CD14-positive monocyte (primary cell): ENCODE data around the gene RNASE13. TPM values are rescaled to one million over a fixed set of nuclear protein-coding genes. Genes with fewer than 3 reads are reported as not detected.
A peak's percentile ranks its signal among the peaks of the same experiment; 100 is the strongest.

Experiments
- DNase-seq, 3 donors: peaks; one replicate each; pipeline ENCODE4 v3.0.0-alpha.2; 2011 to 2022
- H2AFZ ChIP-seq: 2 replicates; pipeline ENCODE4 v1.6.0; 2012; ENCODE audit warnings: mild to moderate bottlenecking, low read depth, low read length, inconsistent platforms; ENCODE audit not compliant: insufficient read depth, poor library complexity, severe bottlenecking
- H3K27ac ChIP-seq, 2 donors: 1 replicate in 1 of 2; 2 replicates in 1 of 2; pipeline ENCODE4 v1.5.1; 2012 to 2013; ENCODE audit warnings: low read length in 2 of 2, control low read depth in 1 of 2, inconsistent platforms in 1 of 2, low read depth in 1 of 2, mild to moderate bottlenecking in 1 of 2
- H3K27me3 ChIP-seq, 2 donors: one replicate each; pipeline versions ENCODE4 v1.6.0 to v1.6.1; 2011 to 2013; ENCODE audit warnings: low read length in 2 of 2; ENCODE audit not compliant: control insufficient read depth in 2 of 2, insufficient read depth in 2 of 2
- H3K36me3 ChIP-seq, 2 donors: replicated peaks in 1 of 2; 1 replicate in 1 of 2; 2 replicates in 1 of 2; pipeline versions ENCODE4 v1.5.1 to v1.6.1; 2012 to 2013; ENCODE audit warnings: low read length in 2 of 2, control low read depth in 1 of 2, inconsistent platforms in 1 of 2, mild to moderate bottlenecking in 1 of 2; ENCODE audit not compliant: insufficient read depth in 2 of 2, control insufficient read depth in 1 of 2
- H3K4me1 ChIP-seq, 2 donors: 1 replicate in 1 of 2; 2 replicates in 1 of 2; pipeline versions ENCODE4 v1.5.1 to v1.6.1; 2012 to 2013; ENCODE audit warnings: low read length in 2 of 2, control low read depth in 1 of 2, inconsistent platforms in 1 of 2, mild to moderate bottlenecking in 1 of 2, moderate library complexity in 1 of 2; ENCODE audit not compliant: insufficient read depth in 2 of 2, control insufficient read depth in 1 of 2
- H3K4me2 ChIP-seq: replicated peaks from 2 replicates; pipeline ENCODE3; 2012; ENCODE audit warnings: low read length, moderate library complexity, mild to moderate bottlenecking; ENCODE audit not compliant: poor library complexity, severe bottlenecking; ENCODE audit errors: extremely low read depth
- H3K4me3 ChIP-seq, 3 experiments: fragments of 200-600 bp in 1 of 3; sonication (generic) in 1 of 3; replicated peaks in 1 of 3; 1 replicate in 2 of 3; 2 replicates in 1 of 3; pipeline ENCODE4 v1.5.1; 2011 to 2013; ENCODE audit warnings: low read length in 3 of 3, mild to moderate bottlenecking in 3 of 3, control low read depth in 2 of 3, low read depth in 2 of 3, inconsistent platforms in 1 of 3, moderate library complexity in 1 of 3
- H3K79me2 ChIP-seq: 2 replicates; pipeline ENCODE4 v1.6.0; 2012; ENCODE audit warnings: mild to moderate bottlenecking, control low read depth, inconsistent platforms, low read length, moderate library complexity; ENCODE audit not compliant: insufficient read depth
- H3K9ac ChIP-seq: 2 replicates; pipeline ENCODE4 v1.6.0; 2017; ENCODE audit warnings: low read length, mild to moderate bottlenecking; ENCODE audit not compliant: insufficient read depth, poor library complexity, severe bottlenecking
- H3K9me3 ChIP-seq, 2 donors: replicated peaks in 1 of 2; 1 replicate in 1 of 2; 2 replicates in 1 of 2; pipeline versions ENCODE4 v1.5.1 to v1.6.1; 2012 to 2013; ENCODE audit warnings: low read length in 2 of 2, control low read depth in 1 of 2; ENCODE audit not compliant: control insufficient read depth in 1 of 2, insufficient read depth in 1 of 2
- H4K20me1 ChIP-seq: 2 replicates; pipeline ENCODE4 v1.6.0; 2012; ENCODE audit warnings: mild to moderate bottlenecking, low read length, control low read depth, moderate library complexity; ENCODE audit not compliant: insufficient read depth
- H3K27ac Mint-ChIP-seq, 7 donors: one replicate each; pipeline ENCODE4 v1.8.0; 2020; ENCODE audit warnings: mild to moderate bottlenecking in 7 of 7, mixed read lengths in 7 of 7, moderate library complexity in 6 of 7, inconsistent platforms in 2 of 7
- H3K27me3 Mint-ChIP-seq, 3 donors: one replicate each; pipeline ENCODE4 v1.8.0; 2021 to 2022; ENCODE audit warnings: low read depth in 3 of 3, mild to moderate bottlenecking in 3 of 3, mixed read lengths in 3 of 3, moderate library complexity in 3 of 3, inconsistent platforms in 1 of 3
- H3K36me3 Mint-ChIP-seq, 2 donors: one replicate each; pipeline ENCODE4 v1.8.0; 2020; ENCODE audit warnings: mixed read lengths in 2 of 2, inconsistent platforms in 1 of 2, mild to moderate bottlenecking in 1 of 2
- H3K4me1 Mint-ChIP-seq: one replicate; pipeline ENCODE4 v1.8.0; 2020; ENCODE audit warnings: mild to moderate bottlenecking, mixed read lengths
- H3K4me3 Mint-ChIP-seq, 2 donors: one replicate each; pipeline ENCODE4 v1.8.0; 2020; ENCODE audit warnings: mild to moderate bottlenecking in 2 of 2, mixed read lengths in 2 of 2, moderate library complexity in 1 of 2
- H3K9me3 Mint-ChIP-seq, 7 donors: one replicate each; pipeline ENCODE4 v1.8.0; 2020 to 2022; ENCODE audit warnings: mixed read lengths in 7 of 7, mild to moderate bottlenecking in 6 of 7, moderate library complexity in 6 of 7, inconsistent platforms in 2 of 7
- CTCF ChIP-seq: fragments of 200-600 bp; IDR thresholded peaks from one replicate; pipeline ENCODE4 v1.8.0; 2022; ENCODE audit warnings: antibody characterized with exemption, mild to moderate bottlenecking
- WGBS: methylation state at CpG from one replicate; pipeline ENCODE4 v1.1.5; 2013; ENCODE audit warnings: missing lambda C conversion rate; ENCODE audit not compliant: insufficient coverage; 5-methylcytosine and 5-hydroxymethylcytosine counted together
- intact Hi-C, 2 donors: fragments of 100-400 bp; cut with micrococcal nuclease; formaldehyde crosslinking; loops; one replicate each; pipeline versions ENCODE4 v1.15.0 to v1.15.1; 2023
- polyA plus RNA-seq, 3 donors: library from polyadenylated mRNA; depleted of rRNA in 1 of 3; unstranded in 2 of 3; stranded (reverse) in 1 of 3; fragments of 300-500 nt in 2 of 3; fragments of >200 nt in 1 of 3; fragmentation: Illumina TruSeq in 2 of 3; gene quantifications; 1 replicate in 2 of 3; 2 replicates in 1 of 3; pipeline ENCODE4 v1.2.3, GENCODE V29; 2012 to 2021

RNASE13 gene
- polyA plus RNA-seq, 3 donors: 0.39 TPM; not detected in 2

DNA sequence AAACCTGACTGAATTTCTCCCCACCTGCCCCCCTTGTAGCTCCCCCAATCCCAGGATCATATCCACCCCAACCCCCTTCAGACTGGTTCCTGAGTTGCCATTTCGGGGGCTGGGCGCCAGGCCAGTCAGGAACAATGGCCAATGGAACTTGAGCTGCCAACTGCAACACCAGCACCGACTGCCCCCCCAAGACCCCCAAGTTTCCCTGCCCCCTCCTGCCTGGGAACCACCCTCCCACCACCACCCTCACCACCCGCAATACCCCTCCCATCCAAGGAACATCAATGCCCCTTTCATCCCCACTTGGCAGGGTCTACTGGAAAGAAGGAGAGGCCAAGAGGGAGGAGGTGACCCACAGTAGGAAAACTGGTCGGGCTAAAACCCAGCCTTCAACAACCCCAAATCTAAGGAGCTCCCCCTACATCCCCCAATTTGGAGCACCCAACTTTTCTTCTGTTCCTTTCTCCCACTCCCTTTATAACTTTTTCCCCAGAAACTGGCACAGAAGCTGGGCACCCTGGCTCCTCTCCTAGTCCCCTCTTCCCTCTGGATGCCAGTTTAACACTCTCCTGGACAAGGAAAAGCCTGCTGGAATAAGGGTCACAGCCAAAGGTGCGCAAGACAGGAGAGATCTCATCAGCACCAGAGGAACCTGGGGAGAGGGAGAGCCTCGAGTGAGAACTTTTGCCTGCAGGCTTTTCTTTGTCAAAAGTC, 8.2 kb downstream of the RNASE13 start:
- H3K9ac ChIP-seq: no peak overlapping the region
- no peak for TF ChIP-seq CTCF
- no peaks in the 10 kb centered on the region for H3K79me2 ChIP-seq
- H3K4me1 Mint-ChIP-seq: peaks cover 38% of the 10 kb centered on the region
- H3K4me3 ChIP-seq: no peak overlapping the region
- DNase-seq: no peak
- no peak overlapping the region for H3K27ac ChIP-seq
- peaks cover 38 to 40% of the 10 kb centered on the region in 2 donors for H3K4me1 ChIP-seq
- peak overlapping the region in 1 of 2 donors; percentile 92 for H3K4me3 Mint-ChIP-seq
- peaks cover 0 to 4% (median 1%) of the 10 kb centered on the region in 7 donors for H3K9me3 Mint-ChIP-seq
- no peaks in the 10 kb centered on the region for H4K20me1 ChIP-seq
- peaks cover 2 to 4% of the 10 kb centered on the region in 2 donors for H3K9me3 ChIP-seq
- 80% methylated on average over 3 of the region's 7 CpGs for WGBS
- H3K27me3 Mint-ChIP-seq: peaks cover 43 to 53% (median 44%) of the 10 kb centered on the region in 3 donors
- no peak overlapping the region for H2AFZ ChIP-seq
- no peak overlapping the region for H3K4me2 ChIP-seq
- H3K36me3 Mint-ChIP-seq: peaks cover 0 to 1% of the 10 kb centered on the region in 2 donors
- H3K27me3 ChIP-seq: peaks cover 15 to 37% of the 10 kb centered on the region in 2 donors
- intact Hi-C loops: no loop called here
- no peaks in the 10 kb centered on the region for H3K36me3 ChIP-seq
- peak overlapping the region in 1 of 7 donors; percentile 2 for H3K27ac Mint-ChIP-seq

DNA sequence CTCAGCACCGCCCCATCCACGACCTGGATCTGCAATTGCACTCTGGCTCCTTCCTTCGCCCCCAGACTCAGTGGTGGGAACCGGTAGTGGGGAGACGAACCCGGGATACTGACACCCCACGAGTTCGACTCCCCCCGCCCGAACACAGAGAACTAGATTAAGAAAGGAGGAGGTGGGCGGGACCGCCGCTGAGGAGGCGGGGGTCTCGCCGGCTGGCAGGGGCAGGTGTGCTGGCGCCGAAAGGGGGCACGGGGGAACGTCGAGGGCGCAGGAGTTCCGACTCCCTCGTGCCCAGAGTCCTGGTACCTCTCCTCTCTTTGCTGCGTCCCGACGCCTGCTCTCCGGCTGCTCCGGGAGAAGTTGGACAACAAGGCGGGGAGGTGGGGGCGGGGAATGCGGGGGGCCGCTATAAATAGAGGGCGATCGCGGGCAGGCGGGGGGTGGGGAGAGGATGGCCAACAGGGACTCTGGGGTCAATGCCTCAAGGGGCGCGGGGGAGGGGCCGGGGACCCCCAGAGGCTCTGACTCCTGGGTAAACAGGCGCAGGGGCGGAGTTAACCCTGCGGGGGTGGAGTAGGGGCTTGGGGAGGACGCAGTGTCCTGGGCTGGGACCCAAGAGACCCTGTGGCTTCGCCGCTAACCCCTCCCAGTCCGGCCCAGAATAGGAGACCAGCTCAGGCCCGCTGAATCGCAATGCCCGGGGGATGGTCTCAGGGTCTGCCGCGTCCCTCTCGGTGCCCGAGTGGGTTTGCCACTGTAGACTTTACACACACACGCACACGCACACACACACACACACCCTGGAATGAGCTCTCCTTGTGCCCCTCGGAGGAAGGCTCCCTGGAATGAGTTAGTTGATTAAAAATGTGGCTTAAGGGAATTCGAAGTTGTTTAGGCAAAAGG, 9.0 kb downstream of the RNASE13 start:
- H3K4me3 ChIP-seq: peak overlapping the region; percentile 13 to 71 (median 13)
- peaks cover 43 to 54% (median 44%) of the 10 kb centered on the region in 3 donors for H3K27me3 Mint-ChIP-seq
- no peaks in the 10 kb centered on the region for H3K79me2 ChIP-seq
- H3K27ac Mint-ChIP-seq: no peak overlapping the region
- peak overlapping the region; percentile 69 for H2AFZ ChIP-seq
- H3K9me3 ChIP-seq: peaks cover 2 to 4% of the 10 kb centered on the region in 2 donors
- 14% methylated on average over 29 of the region's 58 CpGs for WGBS
- peaks cover 0 to 6% of the 10 kb centered on the region in 2 donors for H3K36me3 Mint-ChIP-seq
- no peaks in the 10 kb centered on the region for H4K20me1 ChIP-seq
- peaks cover 0 to 4% (median 1%) of the 10 kb centered on the region in 7 donors for H3K9me3 Mint-ChIP-seq
- peaks cover 38 to 41% of the 10 kb centered on the region in 2 donors for H3K4me1 ChIP-seq
- peak overlapping the region; percentile 75 to 92 for H3K4me3 Mint-ChIP-seq
- intact Hi-C loops: no loop called here
- peak overlapping the region; percentile 80 for H3K4me2 ChIP-seq
- peak overlapping the region; percentile 25 for H3K9ac ChIP-seq
- no peaks in the 10 kb centered on the region for H3K36me3 ChIP-seq
- TF ChIP-seq CTCF: no peak
- H3K4me1 Mint-ChIP-seq: peaks cover 41% of the 10 kb centered on the region
- no peak overlapping the region for H3K27ac ChIP-seq
- H3K27me3 ChIP-seq: peaks cover 15 to 37% of the 10 kb centered on the region in 2 donors
- no peak for DNase-seq
